Ovary (tissue), 3 donors: Measurements from ENCODE around the gene BDH1.

ENCODE experiments used
- POLR2A ChIP-seq: fragments of 450-650 bp; IDR thresholded peaks from one replicate; pipeline ENCODE4 v1.6.1; 2017; ENCODE audit warnings: antibody characterized with exemption, mild to moderate bottlenecking, moderate library complexity
- TF ChIP-seq, protein P1 (sequence below), 3 donors: fragments of 450-650 bp in 2 of 3; fragments of 200-600 bp in 1 of 3; IDR thresholded peaks; one replicate each; pipeline versions ENCODE4 v1.5.1 to v1.8.0; 2016 to 2022; ENCODE audit warnings: antibody characterized with exemption in 3 of 3, mild to moderate bottlenecking in 1 of 3
- donor health status: DM: no; HTN: no; CAD: no.

DNA sequence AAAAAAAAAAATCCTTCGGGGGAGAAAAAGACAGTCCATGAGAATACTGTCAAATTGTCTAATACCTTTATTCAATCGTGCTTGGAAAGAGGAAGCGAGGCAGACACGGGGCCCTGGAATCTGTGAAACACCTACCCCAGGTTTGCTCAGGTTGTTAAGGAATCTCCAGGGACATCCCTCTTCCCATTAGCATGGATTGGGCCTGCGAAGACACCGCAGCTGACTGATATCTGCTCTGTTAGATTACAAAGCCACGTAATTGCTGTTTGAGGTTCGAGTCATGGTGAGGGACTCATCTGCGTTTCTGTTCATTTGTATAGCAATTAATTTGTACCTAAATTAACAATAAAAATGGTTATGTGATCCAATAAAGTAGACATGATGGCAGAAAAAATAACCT lies 91.0 kb downstream of the BDH1 start:
- TF ChIP-seq, protein P1, sequence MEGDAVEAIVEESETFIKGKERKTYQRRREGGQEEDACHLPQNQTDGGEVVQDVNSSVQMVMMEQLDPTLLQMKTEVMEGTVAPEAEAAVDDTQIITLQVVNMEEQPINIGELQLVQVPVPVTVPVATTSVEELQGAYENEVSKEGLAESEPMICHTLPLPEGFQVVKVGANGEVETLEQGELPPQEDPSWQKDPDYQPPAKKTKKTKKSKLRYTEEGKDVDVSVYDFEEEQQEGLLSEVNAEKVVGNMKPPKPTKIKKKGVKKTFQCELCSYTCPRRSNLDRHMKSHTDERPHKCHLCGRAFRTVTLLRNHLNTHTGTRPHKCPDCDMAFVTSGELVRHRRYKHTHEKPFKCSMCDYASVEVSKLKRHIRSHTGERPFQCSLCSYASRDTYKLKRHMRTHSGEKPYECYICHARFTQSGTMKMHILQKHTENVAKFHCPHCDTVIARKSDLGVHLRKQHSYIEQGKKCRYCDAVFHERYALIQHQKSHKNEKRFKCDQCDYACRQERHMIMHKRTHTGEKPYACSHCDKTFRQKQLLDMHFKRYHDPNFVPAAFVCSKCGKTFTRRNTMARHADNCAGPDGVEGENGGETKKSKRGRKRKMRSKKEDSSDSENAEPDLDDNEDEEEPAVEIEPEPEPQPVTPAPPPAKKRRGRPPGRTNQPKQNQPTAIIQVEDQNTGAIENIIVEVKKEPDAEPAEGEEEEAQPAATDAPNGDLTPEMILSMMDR (IDR thresholded peaks at IDR 0.05) = no peak
- TF ChIP-seq POLR2A = no peak
